AG09319 (cell line): ENCODE results near the gene ANKRD61.
"Not testable (repeated sequence)": the region's sequence is repeated elsewhere in the genome, so short reads cannot be mapped to it uniquely, and the experiment has no call there.

Source experiments
- DNase-seq: peaks from one replicate; pipeline ENCODE4 v3.0.0-alpha.2; 2010; ENCODE audit warnings: low read depth; ENCODE audit errors: extremely low read depth
- CTCF ChIP-seq: IDR thresholded peaks from 2 replicates; pipeline ENCODE4 v1.5.1; 2011; ENCODE audit warnings: low read depth, mild to moderate bottlenecking, inconsistent platforms, low read length, moderate library complexity

Gene ANKRD61

GRCh38 chr7:6030988-6031387 is at the start of gene ANKRD61:
TSS of gene ANKRD61 (plus strand) at chr7:6031376. CDS start at chr7:6031376, 0 bp downstream.
- TF ChIP-seq CTCF = no peak
- DNase-seq = no peak

GRCh38 chr7:5987061-5987460 is 44.1 kb upstream of the ANKRD61 start:
- DNase-seq = not testable (repeated sequence)

DNA sequence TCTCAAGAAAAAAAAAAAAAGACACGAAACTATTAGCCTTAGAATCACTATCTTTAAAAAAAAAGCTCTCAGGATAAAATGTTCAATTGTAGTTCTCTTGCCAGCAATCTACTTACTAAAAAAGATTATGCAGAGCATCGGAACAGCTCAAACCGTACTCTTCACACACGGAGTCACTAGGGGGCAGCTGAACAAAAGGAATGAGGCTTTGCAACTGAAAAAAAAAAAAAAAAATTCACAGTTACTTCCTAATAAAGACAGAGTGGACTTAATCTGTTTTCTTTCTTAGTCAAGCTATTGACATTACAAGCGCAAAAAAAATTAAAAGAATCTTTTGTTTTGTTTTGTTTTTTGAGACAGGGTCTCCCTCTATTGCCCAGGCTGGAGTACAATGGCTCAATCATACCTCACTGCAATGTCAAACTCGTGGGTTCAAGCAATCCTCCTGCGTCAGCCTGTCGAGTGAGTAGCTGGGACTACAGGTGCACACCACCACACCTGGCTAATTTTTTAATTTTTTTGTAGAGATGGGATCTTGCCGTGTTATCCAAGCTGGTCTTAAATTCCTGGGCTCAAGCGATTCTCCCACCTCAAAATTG is 33.9 kb upstream of the ANKRD61 start:
- no peak for DNase-seq

GRCh38 chr7:6007386-6007785 is 23.8 kb upstream of the ANKRD61 start:
- no peak for TF ChIP-seq CTCF
- no peak for DNase-seq

More for the DNA sequence above, 33.9 kb upstream of the ANKRD61 start:
- TF ChIP-seq CTCF = peak; percentile 67

DNA sequence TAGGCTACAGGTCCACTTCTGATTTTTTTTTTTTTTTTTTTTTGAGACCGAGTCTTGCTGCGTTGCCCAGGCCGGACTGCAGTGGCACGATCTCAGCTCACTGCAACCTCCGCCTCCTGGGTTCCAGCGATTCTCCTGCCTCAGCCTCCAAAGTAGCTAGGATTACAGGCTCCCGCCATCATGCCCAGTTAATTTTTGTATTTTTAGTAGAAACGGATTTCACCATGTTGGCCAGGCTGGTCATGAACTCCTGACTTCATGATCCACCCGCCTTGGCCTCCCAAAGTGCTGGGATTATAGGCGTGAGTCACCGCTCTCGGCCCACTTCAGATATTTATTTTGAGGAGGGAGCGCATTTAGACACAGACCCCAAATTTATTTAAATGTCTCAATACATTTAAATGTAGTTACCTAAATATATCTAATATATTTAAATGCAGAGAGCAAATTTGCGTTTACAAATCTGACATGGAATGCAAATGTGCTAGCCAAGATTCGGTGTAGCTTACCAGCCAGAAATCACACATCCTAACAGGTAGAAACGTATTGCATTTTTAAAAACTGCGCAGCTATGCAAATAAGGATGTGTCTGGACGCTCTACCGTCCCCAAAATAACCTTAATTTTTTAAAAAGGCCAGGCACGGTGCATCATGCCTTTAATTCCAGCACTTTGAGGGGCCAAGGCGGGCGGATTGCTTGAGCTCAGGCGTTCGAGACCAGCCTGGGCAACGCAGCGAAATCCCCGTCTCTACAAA is 23.2 kb upstream of the ANKRD61 start:
- not testable (repeated sequence) for DNase-seq

GRCh38 chr7:6008668-6009611 is 22.2 kb upstream of the ANKRD61 start, which contains the start of the genes AIMP2 and PMS2:
TSS of gene AIMP2 (plus strand) at chr7:6009272. CDS start at chr7:6009364, 92 bp downstream.
TSS of gene PMS2 (minus strand) at chr7:6009049. CDS start at chr7:6009019, 30 bp downstream.
- peak; percentile 94 for DNase-seq
- peak; percentile 18 for TF ChIP-seq CTCF

GRCh38 chr7:6010370-6010769 is 20.8 kb upstream of the ANKRD61 start:
- DNase-seq = not testable (repeated sequence)

DNA sequence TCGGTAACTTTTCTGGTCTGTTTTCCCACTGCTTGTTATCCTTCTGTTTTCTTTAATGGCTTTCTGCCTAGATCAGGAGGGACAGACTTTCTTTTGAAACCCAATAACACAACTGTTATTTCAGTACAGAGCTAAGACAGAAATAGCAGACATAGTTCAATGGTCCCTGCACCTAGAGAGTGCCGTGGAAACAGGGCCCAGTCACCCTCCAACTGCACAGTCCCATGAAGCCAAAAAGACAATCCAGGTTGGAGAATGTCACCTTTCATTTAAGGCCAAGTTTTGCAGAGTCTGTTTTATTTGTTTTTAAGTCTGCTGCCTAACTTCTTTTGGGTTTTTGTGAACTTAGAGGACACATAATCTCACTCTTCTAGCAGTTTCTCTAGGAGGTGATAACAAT is 19.6 kb upstream of the ANKRD61 start:
- TF ChIP-seq CTCF = no peak
- DNase-seq = no peak
